ENCODE results near the gene KIAA0513. TPM values are rescaled to one million over a fixed set of nuclear protein-coding genes. Genes with fewer than 3 reads are reported as not detected.
"Not testable (repeated sequence)": the region's sequence is repeated elsewhere in the genome, so short reads cannot be mapped to it uniquely, and the experiment has no call there.

Gene KIAA0513
- total RNA-seq, 1 donor from 2014 or later, result 12.9 TPM

GRCh38 chr16:85117418-85117817 lies 89.8 kb downstream of the KIAA0513 start:
- DNase-seq (ENCODE audit: extremely low spot score, unreplicated experiment), result no peak
- no peak overlapping the region for H3K27ac Mint-ChIP-seq
- TF ChIP-seq CTCF (conservative IDR thresholded peaks at IDR 0.05), result no peak
- H3K9me3 Mint-ChIP-seq, result no peaks in the 10 kb centered on the region
- H3K4me1 Mint-ChIP-seq (ENCODE audit: unreplicated experiment), result peaks cover 23% of the 10 kb centered on the region
- no peak overlapping the region for H3K4me3 Mint-ChIP-seq
- no peaks in the 10 kb centered on the region for H3K27me3 Mint-ChIP-seq
- no peaks in the 10 kb centered on the region for H3K36me3 Mint-ChIP-seq

GRCh38 chr16:85120006-85120340 lies 92.4 kb downstream of the KIAA0513 start:
- peaks cover 10% of the 10 kb centered on the region for H3K4me1 Mint-ChIP-seq (ENCODE audit: unreplicated experiment)
- no peak overlapping the region for H3K4me3 Mint-ChIP-seq
- H3K9me3 Mint-ChIP-seq, result no peaks in the 10 kb centered on the region
- TF ChIP-seq CTCF (conservative IDR thresholded peaks at IDR 0.05), result no peak
- DNase-seq (ENCODE audit: extremely low spot score, unreplicated experiment), result no peak
- no peaks in the 10 kb centered on the region for H3K36me3 Mint-ChIP-seq
- no peaks in the 10 kb centered on the region for H3K27me3 Mint-ChIP-seq
- H3K27ac Mint-ChIP-seq, result no peak overlapping the region

- peaks cover 23% of the 10 kb centered on the region for H3K4me1 Mint-ChIP-seq (ENCODE audit: unreplicated experiment)
- not testable (repeated sequence) for H3K9me3 Mint-ChIP-seq; H3K27ac Mint-ChIP-seq; H3K36me3 Mint-ChIP-seq; DNase-seq (ENCODE audit: extremely low spot score, unreplicated experiment); H3K27me3 Mint-ChIP-seq; H3K4me3 Mint-ChIP-seq
Measured at GRCh38 chr16:85123441-85123840, 95.8 kb downstream of the KIAA0513 start.

- peaks cover 3% of the 10 kb centered on the region for H3K27me3 Mint-ChIP-seq
- H3K36me3 Mint-ChIP-seq, result no peaks in the 10 kb centered on the region
- no peak for DNase-seq (ENCODE audit: extremely low spot score, unreplicated experiment)
- H3K4me1 Mint-ChIP-seq (ENCODE audit: unreplicated experiment), result peaks cover 23% of the 10 kb centered on the region
- TF ChIP-seq CTCF (conservative IDR thresholded peaks at IDR 0.05), result no peak
- H3K4me3 Mint-ChIP-seq, result no peak overlapping the region
- no peak overlapping the region for H3K27ac Mint-ChIP-seq
- no peaks in the 10 kb centered on the region for H3K9me3 Mint-ChIP-seq
Measured at GRCh38 chr16:85123891-85124635, 96.5 kb downstream of the KIAA0513 start.

GRCh38 chr16:85124636-85125346 lies 97.2 kb downstream of the KIAA0513 start:
- H3K9me3 Mint-ChIP-seq, result no peaks in the 10 kb centered on the region
- no peak for DNase-seq (ENCODE audit: extremely low spot score, unreplicated experiment)
- no peak overlapping the region for H3K27ac Mint-ChIP-seq
- peaks cover 3% of the 10 kb centered on the region for H3K27me3 Mint-ChIP-seq
- H3K4me1 Mint-ChIP-seq (ENCODE audit: unreplicated experiment), result peaks cover 25% of the 10 kb centered on the region
- TF ChIP-seq CTCF (conservative IDR thresholded peaks at IDR 0.05), result no peak
- no peaks in the 10 kb centered on the region for H3K36me3 Mint-ChIP-seq
- H3K4me3 Mint-ChIP-seq, result no peak overlapping the region
